ENCODE results near the gene GPR75.

Gene GPR75

DNA sequence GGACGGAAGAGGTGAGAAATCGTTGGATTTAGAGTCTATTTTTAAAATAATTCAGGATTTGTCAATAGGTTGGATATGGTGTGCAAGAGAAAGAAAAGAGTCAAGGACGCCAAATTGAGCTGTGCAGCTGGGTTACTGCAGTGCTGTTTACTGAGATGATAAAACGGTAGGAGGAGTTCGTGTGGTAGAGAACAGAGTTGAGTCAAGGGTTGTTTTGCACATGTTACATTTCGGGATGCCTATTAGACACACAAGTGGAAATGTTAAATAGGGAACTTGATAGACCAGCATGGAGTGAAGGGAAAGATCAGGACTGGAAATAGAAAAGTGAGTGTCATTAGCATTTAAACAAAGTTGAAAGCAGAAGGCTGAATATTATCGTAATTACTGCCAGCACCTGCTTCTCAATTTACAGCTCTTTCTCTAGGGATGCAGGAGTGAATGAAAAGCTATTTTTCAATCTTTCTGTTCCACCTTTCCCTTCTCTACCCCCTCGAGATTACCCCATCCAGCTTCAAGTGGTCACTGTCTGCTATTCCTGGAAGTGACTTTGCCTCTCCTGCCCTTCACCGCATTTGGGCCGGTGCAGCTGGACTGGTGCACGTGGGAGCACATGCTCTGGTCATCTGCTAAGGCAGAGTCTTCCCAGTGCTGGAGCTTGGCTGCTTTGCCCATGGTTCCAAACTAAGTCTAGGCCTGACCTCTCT, 30.3 kb downstream of the GPR75 start:
- no peaks in the 10 kb centered on the region for H4K20me1 ChIP-seq (ENCODE audit: insufficient read depth, low read length)
- no peak overlapping the region for H3K4me2 ChIP-seq (ENCODE audit: low read length)
- no peak overlapping the region for H2AFZ ChIP-seq (ENCODE audit: low read depth, low read length)
- H3K79me2 ChIP-seq (ENCODE audit: low read length): no peaks in the 10 kb centered on the region
- H3K9ac ChIP-seq (ENCODE audit: low read length): no peak overlapping the region
- no peaks in the 10 kb centered on the region for H3K9me3 ChIP-seq (ENCODE audit: insufficient read depth, low read length)
- H3K27ac ChIP-seq (ENCODE audit: low read length): no peak overlapping the region
- H3K4me1 ChIP-seq (ENCODE audit: low read length): no peaks in the 10 kb centered on the region
- no peaks in the 10 kb centered on the region for H3K27me3 ChIP-seq (ENCODE audit: low read depth, low read length)
- no peaks in the 10 kb centered on the region for H3K36me3 ChIP-seq (replicated peaks; ENCODE audit: low read depth, low read length)
- TF ChIP-seq EZH2phosphoT487 (IDR thresholded peaks at IDR 0.05; ENCODE audit: low read depth): no peak
- TF ChIP-seq, protein P1, sequence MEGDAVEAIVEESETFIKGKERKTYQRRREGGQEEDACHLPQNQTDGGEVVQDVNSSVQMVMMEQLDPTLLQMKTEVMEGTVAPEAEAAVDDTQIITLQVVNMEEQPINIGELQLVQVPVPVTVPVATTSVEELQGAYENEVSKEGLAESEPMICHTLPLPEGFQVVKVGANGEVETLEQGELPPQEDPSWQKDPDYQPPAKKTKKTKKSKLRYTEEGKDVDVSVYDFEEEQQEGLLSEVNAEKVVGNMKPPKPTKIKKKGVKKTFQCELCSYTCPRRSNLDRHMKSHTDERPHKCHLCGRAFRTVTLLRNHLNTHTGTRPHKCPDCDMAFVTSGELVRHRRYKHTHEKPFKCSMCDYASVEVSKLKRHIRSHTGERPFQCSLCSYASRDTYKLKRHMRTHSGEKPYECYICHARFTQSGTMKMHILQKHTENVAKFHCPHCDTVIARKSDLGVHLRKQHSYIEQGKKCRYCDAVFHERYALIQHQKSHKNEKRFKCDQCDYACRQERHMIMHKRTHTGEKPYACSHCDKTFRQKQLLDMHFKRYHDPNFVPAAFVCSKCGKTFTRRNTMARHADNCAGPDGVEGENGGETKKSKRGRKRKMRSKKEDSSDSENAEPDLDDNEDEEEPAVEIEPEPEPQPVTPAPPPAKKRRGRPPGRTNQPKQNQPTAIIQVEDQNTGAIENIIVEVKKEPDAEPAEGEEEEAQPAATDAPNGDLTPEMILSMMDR (IDR thresholded peaks at IDR 0.05; ENCODE audit: low read depth, low read length): no peak
- H3K4me3 ChIP-seq (ENCODE audit: low read length): no peak overlapping the region

DNA sequence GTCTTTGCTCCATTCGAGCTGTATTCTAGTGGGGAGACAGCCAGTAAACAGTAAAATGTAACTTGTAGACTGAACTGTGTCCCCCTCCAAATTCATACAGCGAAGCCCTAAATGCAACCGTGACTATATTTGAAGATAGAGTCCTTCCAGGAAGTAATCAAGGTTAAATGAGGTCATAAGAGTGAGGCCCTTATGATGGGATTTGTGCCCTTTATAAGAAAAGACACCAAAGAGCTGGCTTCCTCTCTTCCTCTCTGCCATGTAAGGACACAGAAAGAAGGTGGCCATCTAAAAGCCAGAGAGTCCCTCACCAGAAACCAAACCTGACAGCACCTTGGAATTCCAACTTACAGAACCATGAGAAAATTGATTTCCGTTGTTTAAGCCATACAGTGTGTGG, 31.4 kb downstream of the GPR75 start:
- H3K79me2 ChIP-seq (ENCODE audit: low read length): no peaks in the 10 kb centered on the region
- no peak overlapping the region for H3K9ac ChIP-seq (ENCODE audit: low read length)
- H3K4me2 ChIP-seq (ENCODE audit: low read length): no peak overlapping the region
- no peaks in the 10 kb centered on the region for H3K36me3 ChIP-seq (replicated peaks; ENCODE audit: low read depth, low read length)
- no peak overlapping the region for H2AFZ ChIP-seq (ENCODE audit: low read depth, low read length)
- H3K4me1 ChIP-seq (ENCODE audit: low read length): no peaks in the 10 kb centered on the region
- TF ChIP-seq EZH2phosphoT487 (IDR thresholded peaks at IDR 0.05; ENCODE audit: low read depth): no peak
- TF ChIP-seq, protein P1 (IDR thresholded peaks at IDR 0.05; ENCODE audit: low read depth, low read length): no peak
- H3K4me3 ChIP-seq (ENCODE audit: low read length): no peak overlapping the region
- H3K27me3 ChIP-seq (ENCODE audit: low read depth, low read length): no peaks in the 10 kb centered on the region
- H3K9me3 ChIP-seq (ENCODE audit: insufficient read depth, low read length): no peaks in the 10 kb centered on the region
- H3K27ac ChIP-seq (ENCODE audit: low read length): no peak overlapping the region
- no peaks in the 10 kb centered on the region for H4K20me1 ChIP-seq (ENCODE audit: insufficient read depth, low read length)

DNA sequence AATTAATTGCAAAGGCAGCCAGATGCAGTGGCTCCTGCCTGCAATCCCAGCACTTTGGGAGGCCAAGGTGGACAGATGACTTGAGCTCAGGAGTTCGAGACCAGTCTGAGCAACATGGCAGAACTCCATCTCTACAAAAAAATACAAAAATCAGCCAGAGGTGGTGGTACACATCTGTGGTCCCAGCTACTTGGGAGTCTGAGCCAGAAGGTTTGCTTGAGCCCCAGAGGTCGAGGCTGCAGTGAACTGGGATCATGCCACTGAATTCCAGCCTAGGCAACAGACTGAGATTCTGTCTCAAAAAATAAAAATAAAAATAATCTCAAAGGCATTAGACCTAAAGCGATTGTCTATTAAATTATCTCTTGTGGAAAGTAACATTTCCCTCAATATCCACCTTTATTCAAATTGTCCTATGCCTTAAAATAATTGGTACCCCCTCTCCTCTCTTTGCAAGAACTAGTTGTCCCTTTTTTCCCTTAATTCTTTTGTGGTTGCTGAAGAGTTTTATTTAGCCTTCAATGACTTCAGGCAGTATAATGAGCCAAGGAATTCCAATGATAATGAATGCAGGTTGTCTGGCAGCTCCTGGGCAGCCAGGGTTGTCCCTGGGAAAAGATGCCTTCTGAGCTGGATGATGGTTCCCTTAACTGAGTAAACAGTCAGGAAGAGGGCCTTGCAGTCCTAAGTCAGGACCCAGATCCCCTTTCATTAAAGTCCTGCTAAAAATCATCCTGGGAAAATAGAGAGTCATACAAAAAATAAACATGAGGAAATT, 32.2 kb downstream of the GPR75 start:
- no peak for TF ChIP-seq EZH2phosphoT487 (IDR thresholded peaks at IDR 0.05; ENCODE audit: low read depth)
- TF ChIP-seq, protein P1 (IDR thresholded peaks at IDR 0.05; ENCODE audit: low read depth, low read length): no peak
- Histone ChIP-seq H3K9me3 (ENCODE audit: insufficient read depth, low read length) (no peaks in the 10 kb centered on the region), H4K20me1 (ENCODE audit: insufficient read depth, low read length) (no peaks in the 10 kb centered on the region), H3K4me2 (ENCODE audit: low read length) (no peak overlapping the region), H3K27ac (ENCODE audit: low read length) (no peak overlapping the region), H3K36me3 (replicated peaks; ENCODE audit: low read depth, low read length) (no peaks in the 10 kb centered on the region), H3K9ac (ENCODE audit: low read length) (no peak overlapping the region), H3K4me3 (ENCODE audit: low read length) (no peak overlapping the region), H2AFZ (ENCODE audit: low read depth, low read length) (no peak overlapping the region), H3K4me1 (ENCODE audit: low read length) (no peaks in the 10 kb centered on the region), H3K79me2 (ENCODE audit: low read length) (no peaks in the 10 kb centered on the region), H3K27me3 (ENCODE audit: low read depth, low read length) (no peaks in the 10 kb centered on the region)

DNA sequence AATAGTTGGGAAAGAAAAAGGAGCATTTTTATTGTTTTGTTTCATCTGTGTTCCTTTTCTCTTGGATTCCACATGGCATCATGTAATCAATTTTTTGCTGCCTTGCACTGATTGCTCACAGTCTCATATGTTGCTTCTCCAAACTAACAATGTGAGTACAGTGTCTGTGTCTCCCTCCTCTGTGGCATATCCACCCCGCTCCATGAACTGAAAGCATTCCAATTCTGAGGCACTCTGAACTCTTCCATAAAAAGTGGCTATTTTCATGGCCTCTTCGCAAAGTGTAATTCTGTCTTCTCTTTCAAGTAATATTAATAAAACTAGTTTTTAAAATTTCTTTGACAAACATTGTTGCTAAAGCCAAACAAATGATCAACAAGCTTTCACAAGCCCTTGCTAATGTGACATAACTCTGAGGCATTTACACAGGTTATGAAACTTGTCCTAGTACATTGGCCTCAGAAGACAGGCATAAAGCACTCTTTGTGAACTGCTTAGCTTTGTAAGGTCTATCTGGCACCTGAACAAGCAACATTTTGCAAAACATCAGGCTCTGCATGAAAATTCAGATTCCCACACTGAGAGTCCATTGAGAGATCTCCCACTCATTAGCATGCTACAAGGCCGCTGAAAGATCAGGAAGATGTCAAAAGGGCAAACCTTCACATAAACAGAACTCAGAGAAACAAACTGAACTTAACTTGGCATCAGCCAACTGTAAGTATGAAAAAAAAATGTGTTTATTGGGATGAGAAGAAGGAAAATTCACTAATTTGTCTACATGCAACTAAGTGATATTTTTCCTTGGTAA, 33.0 kb downstream of the GPR75 start:
- Histone ChIP-seq H3K27me3 (ENCODE audit: low read depth, low read length) (no peaks in the 10 kb centered on the region), H3K79me2 (ENCODE audit: low read length) (no peaks in the 10 kb centered on the region), H4K20me1 (ENCODE audit: insufficient read depth, low read length) (no peaks in the 10 kb centered on the region), H3K9ac (ENCODE audit: low read length) (no peak overlapping the region), H3K4me3 (ENCODE audit: low read length) (no peak overlapping the region), H2AFZ (ENCODE audit: low read depth, low read length) (no peak overlapping the region), H3K4me2 (ENCODE audit: low read length) (no peak overlapping the region), H3K4me1 (ENCODE audit: low read length) (no peaks in the 10 kb centered on the region), H3K27ac (ENCODE audit: low read length) (no peak overlapping the region), H3K9me3 (ENCODE audit: insufficient read depth, low read length) (no peaks in the 10 kb centered on the region), H3K36me3 (replicated peaks; ENCODE audit: low read depth, low read length) (no peaks in the 10 kb centered on the region)
- TF ChIP-seq EZH2phosphoT487 (IDR thresholded peaks at IDR 0.05; ENCODE audit: low read depth): no peak
- TF ChIP-seq, protein P1 (IDR thresholded peaks at IDR 0.05; ENCODE audit: low read depth, low read length): no peak
